ENCODE data around the gene MRPL21. TPM values are rescaled to one million over a fixed set of nuclear protein-coding genes. Genes with fewer than 3 reads are reported as not detected.
"Not testable (repeated sequence)": the region's sequence is repeated elsewhere in the genome, so short reads cannot be mapped to it uniquely, and the experiment has no call there.

Gene MRPL21
- total RNA-seq, 1 donor from 2014 or later: 58.0 TPM

DNA sequence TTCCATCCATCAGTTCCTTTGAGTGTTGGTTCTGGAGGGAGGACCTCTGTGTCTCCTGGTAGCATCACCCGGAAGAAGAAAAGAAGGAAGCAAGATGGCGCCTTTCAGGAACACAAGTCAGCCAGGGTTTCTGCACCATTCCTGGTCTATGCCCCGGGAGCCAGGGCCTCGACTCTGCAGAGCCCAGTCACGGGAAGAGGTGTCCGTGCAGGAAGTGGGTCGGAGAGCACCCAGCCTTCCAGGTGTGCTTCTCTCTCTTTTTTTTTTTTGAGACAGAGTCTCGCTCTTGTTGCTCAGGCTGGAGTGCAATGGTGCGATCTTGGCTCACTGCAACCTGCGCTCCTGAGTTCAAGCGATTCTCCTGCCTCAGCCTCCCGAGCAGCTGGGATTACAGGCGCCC, 21.2 kb downstream of the MRPL21 start:
- no peak for DNase-seq (ENCODE audit: low spot score)
- intact Hi-C loops (cut with DNase I): no loop called here

DNA sequence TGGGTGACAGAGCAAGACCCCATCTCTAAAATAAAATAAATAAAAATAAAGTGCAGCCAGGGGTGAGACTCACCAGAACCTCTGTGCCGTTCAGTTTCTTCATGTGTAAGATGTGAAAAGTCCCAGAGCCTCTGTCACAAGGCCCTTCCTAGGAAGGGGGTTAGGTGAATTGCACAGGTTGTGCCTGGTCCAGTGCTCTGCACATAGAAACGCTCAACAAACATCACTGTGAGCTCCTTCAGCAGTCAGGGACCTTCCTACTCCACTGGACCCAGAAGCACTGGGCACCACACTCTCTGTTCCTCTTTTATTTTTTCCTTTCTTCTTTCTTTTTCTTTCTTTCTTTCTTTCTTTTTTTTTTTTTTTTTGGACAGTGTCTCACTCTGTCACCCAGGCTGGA, 22.3 kb downstream of the MRPL21 start:
- intact Hi-C loops (cut with DNase I): no loop called here
- no peak for DNase-seq (ENCODE audit: low spot score)

DNA sequence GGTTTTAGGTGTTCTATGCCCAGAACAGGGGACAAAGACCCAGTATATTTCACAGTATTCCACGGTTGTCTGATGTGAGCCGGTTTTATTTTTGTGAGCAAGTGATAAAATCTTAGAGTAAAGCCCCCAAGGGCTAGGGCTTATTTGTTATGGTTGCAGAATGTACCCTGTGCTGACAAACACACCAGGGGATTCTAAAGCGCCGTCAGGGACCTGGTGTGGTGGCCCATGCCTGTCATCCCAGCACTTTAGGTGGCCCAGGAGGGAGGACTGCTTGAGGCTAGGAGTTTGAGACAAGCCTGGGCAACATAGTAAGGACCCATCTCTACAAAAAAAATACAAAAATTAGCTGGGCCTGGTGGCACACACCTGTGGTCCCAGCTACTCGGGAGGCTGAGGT, 22.8 kb downstream of the MRPL21 start:
- no peak for DNase-seq (ENCODE audit: low spot score)
- intact Hi-C loops (cut with DNase I): no loop called here

DNA sequence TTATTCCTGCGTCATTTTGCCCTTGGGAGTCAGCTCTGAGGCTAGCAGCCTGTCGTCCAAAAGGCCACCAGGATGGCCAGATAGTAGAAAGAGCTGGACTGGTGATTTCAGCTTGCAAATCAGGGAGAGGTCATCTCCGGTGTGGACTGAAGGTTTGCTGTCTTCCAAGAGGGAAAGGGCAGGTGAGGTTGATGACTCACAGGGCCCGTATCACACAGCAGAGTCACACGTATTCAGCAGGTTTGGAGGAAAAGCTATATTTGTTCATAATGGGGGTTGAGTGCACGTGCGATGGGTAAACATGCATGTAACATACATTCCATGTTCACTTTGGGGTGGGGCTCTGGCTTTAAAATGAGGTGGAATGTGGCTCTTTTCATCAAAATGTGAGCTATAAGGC, 25.6 kb downstream of the MRPL21 start:
- intact Hi-C loops (cut with DNase I): no loop called here
- DNase-seq (ENCODE audit: low spot score): no peak

DNA sequence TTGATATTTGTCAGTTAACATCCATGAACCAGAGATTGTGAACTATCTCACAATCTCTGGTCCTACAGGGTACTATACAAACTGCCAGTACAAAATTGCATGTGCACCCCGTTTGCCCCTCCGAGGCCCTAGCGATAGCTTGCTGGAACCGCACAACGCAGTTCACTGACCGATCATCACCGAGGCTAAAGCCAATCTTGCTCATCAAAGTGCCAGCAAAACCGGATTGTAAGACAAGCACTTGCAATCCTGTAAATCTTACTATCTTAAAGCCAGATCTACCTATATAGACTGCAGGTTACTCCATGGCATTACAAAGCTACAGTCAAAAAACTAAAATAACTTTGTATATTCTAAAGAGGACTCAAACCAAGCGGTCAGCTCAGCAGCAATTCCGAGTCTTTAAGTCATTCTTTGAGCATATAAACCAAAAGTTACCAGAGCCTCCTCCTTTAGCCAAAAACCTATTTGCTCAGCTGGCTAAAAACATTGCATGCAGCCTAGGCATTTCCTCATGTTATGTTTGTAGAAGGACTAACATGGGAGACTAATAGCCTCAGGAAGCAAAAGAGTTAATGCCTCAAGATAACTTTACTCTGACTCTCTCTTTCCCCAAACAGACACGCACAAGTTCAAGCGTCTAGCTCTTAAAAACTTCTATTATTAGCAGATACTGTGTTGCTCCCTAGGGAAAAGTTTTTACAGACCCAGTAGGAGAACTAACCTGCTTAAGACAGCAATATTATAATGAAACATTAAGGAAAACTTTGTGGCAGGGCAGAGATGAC, 31.2 kb downstream of the MRPL21 start:
- DNase-seq (ENCODE audit: low spot score): no peak
- intact Hi-C loops (cut with DNase I): no loop called here

DNA sequence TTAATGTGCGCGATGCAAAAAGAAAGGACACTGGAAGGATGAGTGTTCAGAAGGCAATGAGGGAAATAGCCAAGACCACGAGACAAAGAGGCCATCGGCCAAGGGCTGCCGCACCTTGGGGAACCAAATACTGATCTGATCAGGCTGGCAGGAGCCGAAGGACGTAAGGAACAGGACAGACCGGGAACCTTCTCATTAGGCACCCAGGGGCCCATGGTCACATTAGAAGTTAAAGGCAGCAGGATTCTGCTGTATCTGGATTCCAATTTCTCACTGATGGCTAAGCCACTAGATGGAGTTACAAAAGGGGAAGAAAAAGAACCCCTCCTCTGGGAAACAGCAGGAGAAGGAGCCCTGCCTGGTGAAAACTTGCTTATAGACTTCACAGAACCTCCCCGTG, 33.2 kb downstream of the MRPL21 start:
- DNase-seq (ENCODE audit: low spot score): no peak
- intact Hi-C loops (cut with DNase I): no loop called here

DNA sequence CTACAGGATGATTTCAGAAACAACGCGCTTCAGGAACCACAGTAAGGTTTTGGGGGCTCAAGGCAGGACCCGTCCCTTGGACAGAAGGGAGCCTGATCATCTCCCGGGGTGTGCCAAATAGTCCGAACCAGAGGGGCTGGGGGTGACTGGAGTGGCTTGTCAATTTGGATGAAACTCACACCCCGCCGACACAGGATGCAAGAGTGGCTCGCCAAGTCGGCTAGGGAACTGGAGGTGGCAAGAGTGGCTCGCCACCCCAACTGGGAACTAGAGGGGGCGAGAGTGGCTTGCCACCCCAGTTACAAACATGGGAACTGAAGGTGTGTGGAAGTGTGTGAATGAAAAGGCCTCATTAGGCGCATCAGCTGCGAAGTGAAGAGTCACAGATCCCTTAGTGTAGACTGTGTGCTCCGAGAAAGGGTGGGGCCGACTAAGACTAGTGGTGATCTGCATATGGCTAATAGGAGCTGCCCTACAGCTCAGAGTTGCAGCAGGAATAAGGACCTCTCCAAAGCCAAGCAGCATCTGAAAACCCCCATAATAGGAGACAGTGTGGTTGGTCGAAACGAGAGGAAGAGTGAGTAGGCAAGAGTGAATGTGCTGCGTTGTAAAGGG, 35.3 kb downstream of the MRPL21 start:
- intact Hi-C loops (cut with DNase I): loop anchor here (10.0 kb wide), 1 partner anchor 224 kb away; no protein-coding TSS in a partner anchor
- no peak for DNase-seq (ENCODE audit: low spot score)

DNA sequence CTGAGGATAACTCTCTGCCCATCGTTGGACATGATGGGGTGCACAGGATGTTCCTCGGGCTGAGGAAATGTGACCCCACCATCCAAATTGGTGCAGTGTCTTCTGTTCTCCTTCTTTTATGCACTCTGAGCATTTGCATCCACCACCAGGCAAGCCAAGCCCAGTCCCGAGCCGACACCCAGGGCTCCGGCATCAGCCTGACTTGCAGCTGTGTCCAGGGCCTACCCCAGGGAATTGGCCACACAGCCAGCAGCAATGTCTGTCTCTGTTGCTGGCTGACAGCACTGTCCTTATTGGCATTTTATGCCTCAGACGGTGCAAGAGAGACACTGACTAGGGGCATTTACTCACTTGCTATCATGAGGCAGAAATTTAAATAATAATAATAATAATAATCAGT, 36.6 kb downstream of the MRPL21 start:
- DNase-seq (ENCODE audit: low spot score): no peak
- intact Hi-C loops (cut with DNase I): loop anchor here (10.0 kb wide), 1 partner anchor 222 kb away; no protein-coding TSS in a partner anchor

DNA sequence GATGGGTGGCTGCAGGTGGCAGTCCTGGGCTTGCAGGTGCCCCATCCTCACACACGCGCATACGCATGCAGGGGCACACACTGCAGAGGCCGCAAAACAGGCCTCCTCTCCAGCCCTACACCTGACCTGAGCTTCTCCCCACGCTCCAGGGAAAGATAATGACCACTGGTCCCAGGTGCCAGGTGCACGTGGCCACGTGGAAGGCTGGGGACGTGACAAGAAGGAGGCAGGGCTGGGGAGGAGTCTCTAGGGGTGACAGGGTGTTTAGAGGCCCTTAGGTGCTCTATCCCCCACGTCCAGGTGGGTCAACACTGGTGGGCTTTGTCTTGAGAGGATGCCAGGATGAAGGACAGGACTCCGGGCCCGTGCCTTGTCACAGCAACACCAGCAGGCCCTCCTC, 38.4 kb downstream of the MRPL21 start:
- no peak for DNase-seq (ENCODE audit: low spot score)
- intact Hi-C loops (cut with DNase I): loop anchor here (10.0 kb wide), 1 partner anchor 220 kb away; no protein-coding TSS in a partner anchor

DNA sequence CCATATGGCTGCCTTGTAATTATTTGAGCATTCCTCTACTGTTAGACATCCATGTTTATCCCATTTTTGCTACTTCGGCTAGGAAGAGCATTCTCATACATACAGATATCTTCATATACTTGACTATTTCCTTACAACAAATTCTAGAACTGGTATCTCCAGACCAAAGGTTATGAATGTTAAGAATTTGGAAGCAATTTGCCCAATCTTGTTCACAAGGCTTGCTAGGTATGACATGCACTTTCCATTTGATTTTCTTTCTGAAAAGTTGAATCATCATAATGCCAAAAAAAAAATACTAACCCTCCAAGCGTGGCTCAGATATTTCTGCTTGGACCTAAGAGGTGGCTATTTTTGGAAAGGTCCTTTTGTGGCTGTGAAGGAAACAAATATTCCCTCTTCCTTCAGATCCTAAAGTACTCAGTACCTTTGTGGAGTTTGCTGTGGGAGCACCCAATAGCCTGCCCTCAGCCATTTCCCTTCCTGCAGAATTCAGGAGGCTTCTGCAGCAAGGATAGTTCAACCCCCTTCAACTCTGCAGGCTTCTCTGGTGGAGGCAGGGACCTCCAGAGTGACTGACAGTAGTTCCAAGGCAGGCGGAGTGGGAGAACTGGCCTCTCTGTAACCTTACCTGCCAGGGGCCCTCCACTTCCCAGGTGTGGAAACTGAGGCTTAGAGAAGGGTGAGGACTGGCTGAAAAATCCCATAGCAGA, 39.9 kb downstream of the MRPL21 start:
- intact Hi-C loops (cut with DNase I): loop anchor here (10.0 kb wide), 1 partner anchor 219 kb away; no protein-coding TSS in a partner anchor
- DNase-seq (ENCODE audit: low spot score): no peak

DNA sequence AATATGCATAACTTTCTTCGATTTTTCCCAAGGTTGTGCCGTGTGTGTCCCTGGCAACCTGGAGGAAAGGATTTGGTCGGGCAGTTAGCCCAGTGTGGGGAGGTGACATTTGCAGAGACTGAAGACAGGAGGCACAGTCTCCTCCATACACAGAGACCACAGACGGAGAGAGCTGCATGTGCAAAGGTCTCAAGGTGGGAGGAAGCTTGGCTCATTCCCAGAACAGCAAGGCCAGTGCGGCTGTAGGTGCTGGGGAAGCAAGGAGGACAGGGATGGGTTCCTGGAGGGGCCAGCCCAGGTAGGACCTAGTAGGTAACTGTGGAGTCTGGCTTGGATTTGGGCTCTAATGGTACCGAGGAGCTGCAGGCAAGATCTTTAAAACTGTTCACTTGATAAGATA, 41.2 kb downstream of the MRPL21 start:
- no peak for DNase-seq (ENCODE audit: low spot score)
- intact Hi-C loops (cut with DNase I): loop anchor here (10.0 kb wide), 1 partner anchor 218 kb away; no protein-coding TSS in a partner anchor

DNA sequence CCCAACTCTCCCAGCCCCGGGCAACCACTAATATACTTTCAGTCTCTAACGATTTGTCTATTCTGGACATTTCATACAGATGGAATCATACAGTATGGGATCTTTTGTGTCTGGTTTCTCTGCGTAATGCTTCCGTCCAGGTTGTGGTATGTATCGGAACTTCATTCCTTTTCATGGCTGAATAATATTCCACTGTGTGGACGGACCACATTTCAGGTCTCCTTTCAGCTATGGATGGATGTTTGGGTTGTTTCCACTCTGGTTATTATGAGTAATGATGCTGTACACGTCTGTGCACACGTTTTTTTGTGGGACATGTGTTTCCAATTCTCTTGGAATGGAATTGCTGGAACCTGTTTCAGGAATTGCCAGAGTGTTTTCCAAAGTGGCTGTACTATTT, 44.5 kb downstream of the MRPL21 start:
- no peak for DNase-seq (ENCODE audit: low spot score)
- intact Hi-C loops (cut with DNase I): no loop called here

DNA sequence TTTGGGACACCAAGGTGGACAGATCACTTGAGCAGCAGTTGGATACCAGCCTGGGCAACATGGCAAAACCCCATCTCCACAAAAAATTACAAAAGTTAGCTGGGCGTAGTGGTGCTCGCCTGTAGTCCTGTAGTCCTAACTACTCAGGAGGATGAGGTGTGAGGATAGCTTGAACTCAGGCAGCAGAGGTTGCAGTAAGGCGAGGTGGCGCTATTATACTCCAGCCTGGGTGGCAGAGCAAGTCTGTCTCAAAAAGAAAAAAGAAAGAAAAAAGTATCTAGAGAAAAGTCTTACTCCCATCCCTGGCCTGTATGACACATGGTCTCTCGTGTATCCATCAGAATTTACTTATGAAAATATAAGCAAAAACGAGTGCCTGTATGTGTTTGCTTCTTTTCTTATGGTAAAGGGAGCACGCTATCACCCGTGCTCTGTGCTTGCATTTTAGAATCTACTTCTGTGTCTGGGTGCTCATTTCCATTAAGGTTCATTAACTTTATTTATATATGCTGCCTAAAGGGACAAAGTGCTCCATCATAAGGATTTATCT, 46.5 kb downstream of the MRPL21 start:
- intact Hi-C loops (cut with DNase I): no loop called here
- no peak for DNase-seq (ENCODE audit: low spot score)

DNA sequence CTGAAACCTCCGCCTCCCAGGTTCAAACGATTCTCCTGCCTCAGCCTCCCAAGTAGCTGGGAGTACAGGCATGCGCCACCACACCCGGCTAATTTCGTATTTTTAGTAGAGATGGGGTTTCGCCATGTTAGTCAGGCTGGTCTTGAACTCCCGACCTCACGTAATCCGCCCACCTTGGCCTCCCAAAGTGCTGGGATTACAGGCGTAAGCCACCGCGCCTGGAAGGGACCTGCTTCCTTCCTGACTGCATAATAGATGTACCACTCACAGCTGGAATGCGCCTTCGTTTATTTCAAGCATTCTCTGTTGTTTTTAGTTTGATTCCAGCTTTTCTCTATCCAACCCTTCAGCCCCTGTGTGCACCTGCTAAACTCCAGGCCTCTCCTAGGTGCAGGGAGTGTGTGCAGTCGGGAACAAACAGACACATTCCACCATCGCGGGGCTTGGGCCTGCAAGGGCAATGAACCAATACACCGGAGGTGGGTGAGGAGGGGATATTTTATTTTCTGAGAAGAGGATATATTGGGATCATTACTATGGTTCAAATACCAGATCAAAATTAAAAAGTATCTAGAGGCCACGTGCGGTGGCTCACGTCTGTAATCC, 47.1 kb downstream of the MRPL21 start:
- DNase-seq (ENCODE audit: low spot score); intact Hi-C loops (cut with DNase I): not testable (repeated sequence)

DNA sequence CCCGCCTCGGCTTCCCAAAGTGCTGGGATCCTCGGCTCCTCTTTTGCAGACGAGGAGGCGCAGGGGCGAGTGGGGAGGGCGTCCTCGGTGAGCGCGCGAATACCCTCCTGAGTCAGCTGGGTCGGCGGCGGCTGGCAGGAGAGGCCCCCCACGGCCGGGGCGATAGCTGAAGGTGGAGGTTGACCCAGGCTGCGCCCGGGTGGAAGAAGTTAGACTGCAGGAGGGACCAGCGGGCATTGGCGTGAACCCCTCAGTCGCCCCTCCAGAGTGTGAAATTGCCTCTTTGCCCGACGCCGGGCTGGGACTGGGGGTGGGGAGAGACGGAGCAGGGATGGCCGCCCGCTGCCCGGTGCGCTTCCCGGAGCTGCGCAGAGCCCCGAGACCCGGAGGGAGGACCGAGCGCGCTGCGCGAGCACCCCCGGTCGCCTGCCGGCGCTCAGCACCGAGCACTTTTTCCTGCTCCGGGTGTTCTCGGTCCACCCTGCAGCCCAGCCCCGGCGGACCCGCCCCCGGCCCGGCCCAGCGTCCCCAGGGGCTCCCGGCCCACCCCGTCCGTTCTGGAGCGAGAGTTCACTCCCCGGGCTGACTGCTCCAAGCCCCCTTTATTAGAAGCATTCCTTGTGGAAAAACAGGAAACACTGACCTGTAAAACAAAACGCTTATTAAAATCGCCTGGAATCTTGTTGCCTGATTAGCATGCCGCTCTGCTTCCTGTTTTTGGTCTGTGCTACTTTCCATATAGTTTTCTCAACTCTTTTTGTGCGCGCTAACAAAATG, 48.2 kb downstream of the MRPL21 start:
- DNase-seq (ENCODE audit: low spot score): peak; percentile 84
- intact Hi-C loops (cut with DNase I): no loop called here

DNA sequence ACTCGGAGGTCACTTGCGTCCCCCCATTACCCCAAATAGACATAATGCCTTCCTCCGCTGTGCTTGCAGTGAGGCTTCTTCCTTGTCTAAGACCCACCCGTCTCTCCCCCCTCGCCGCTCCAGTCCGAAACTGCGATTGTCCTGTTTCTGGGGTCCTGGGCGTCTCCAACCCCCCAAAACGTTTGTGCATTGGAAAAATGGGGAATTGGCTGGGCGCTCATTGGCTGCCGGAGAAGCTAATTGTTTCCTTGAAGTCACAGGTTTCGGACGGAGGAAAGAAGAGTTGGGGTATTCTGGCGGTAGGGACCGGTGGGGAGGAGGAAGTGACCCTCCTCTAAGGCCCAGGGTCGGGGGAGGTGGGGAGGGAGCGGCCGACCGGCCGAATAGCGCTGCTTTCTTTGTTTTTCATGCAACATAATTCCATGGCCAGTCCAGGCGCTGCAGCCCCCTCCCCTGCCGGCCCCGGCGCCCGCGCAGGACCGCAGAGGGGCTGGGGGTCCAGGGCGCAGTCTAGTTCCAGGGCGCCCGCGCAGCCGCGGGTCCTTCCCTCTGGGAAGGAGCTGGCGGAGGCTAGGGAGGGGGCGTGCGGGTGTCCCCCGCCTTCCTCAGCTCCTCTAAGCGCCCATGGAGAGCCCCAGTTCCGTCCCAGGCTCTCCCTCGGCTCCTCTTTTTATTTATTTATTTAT, 49.2 kb downstream of the MRPL21 start:
- DNase-seq (ENCODE audit: low spot score): no peak
- intact Hi-C loops (cut with DNase I): no loop called here

DNA sequence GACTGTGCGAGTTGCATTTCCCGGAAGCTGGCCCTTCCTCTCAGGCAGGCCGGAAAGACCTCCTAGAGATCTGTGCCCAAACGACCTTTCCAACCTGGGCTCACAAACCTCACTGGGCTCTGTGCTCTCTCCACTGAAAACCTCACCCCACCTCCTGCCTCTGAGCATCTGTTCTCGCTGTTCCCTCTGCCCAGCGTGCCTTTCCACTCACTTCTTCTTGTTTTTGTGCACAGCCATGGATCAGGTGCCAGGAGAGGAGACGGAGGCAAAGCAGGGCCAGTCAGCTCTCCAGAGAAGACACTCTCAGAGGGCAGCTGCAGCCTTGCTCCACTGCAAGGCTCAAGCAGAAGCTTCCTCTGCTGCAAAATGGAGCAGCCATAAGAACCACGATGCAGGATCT, 51.0 kb downstream of the MRPL21 start:
- DNase-seq (ENCODE audit: low spot score): no peak
- intact Hi-C loops (cut with DNase I): no loop called here

DNA sequence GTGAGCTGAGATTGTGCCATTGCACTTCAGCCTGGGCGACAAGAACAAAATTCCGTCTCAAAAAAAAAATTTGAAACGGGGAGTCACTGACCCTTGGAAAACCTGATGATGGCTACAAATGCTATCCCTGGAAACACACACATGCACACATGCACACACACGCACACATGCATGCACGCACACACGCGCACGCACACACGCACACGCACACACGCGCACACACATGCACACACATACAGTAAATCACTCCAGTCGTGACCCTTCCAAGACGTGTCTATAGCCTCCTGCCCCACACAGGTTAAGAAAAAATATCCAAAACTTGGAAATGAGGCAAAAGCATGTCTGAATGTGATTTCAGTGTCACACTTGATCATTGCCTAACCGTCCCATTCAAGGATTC, 55.2 kb downstream of the MRPL21 start:
- intact Hi-C loops (cut with DNase I): no loop called here
- DNase-seq (ENCODE audit: low spot score): no peak

DNA sequence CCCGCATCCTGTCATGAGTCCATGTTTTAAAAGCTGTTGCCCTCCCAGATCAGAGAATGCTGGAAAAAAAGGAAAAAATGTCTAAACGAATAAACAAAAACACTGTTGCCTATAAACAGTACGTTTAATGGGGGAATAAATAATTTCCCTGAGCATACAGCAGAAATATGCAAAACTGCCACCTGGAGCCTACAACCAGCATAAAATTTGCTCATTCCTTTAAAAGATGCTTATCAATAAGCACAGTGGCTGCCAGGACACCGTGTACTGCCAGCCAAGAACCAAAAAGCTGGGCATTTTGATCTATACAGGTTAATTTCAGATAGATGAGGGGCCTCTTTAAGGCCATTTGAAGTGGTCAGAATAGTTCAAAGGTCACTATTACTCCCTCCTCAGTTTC, 56.2 kb downstream of the MRPL21 start:
- DNase-seq (ENCODE audit: low spot score): no peak
- intact Hi-C loops (cut with DNase I): no loop called here
